Measurements from ENCODE around the gene ZBTB47. TPM values are rescaled to one million over a fixed set of nuclear protein-coding genes. Genes with fewer than 3 reads are reported as not detected.
A peak's percentile ranks its signal among the peaks of the same experiment; 100 is the strongest.

Gene ZBTB47
- total RNA-seq, 1 experiment from 2014 or later = 8.1 TPM

- Histone ChIP-seq H3K36me3 (ENCODE audit: low read depth) (no peaks in the 10 kb centered on the region), H3K27ac (0 out of 2 replicates have a peak within 1 kb of the TSS, but pooled peaks have one; percentile 12), H3K9me2 (ENCODE audit: insufficient read depth) (no peaks in the 10 kb centered on the region), H3K4me3 (no peak within 1 kb of the TSS), H4K20me1 (ENCODE audit: insufficient read depth) (no peaks in the 10 kb centered on the region), H3K4me1 (replicated peaks; ENCODE audit: insufficient read depth) (peaks cover 19% of the 10 kb centered on the region), H3K79me2 (ENCODE audit: low read depth) (no peaks in the 10 kb centered on the region), H2AFZ (no peak within 1 kb of the TSS), H3K27me3 (ENCODE audit: insufficient read depth, low read depth) (0 out of 2 replicates have a peak, but pooled peaks cover 2% of the 10 kb centered on the region), H3K4me2 (peak within 1 kb of the TSS; percentile 13; the same call in 1 of the 2 replicates), H3F3A (ENCODE audit: insufficient read depth, low read depth) (no peaks in the 10 kb centered on the region), H3K9me3 (ENCODE audit: insufficient read depth, low read depth) (no peaks in the 10 kb centered on the region)
- no peak for TF ChIP-seq EZH2 (IDR thresholded peaks at IDR 0.05; ENCODE audit: low read depth)
- no peak for TF ChIP-seq CTCF (conservative IDR thresholded peaks at IDR 0.05)
- CTCF ChIA-PET = no interaction called here
- POLR2A ChIA-PET (ENCODE audit: unreplicated experiment) = no interaction called here
- DNase-seq = no peak
- intact Hi-C loops (cut with micrococcal nuclease; ENCODE audit: unreplicated experiment) = no loop called here
- BruUV-seq (replicated peaks) = no TSS peak
Measured at GRCh38 chr3:42685363-42685881, 31.9 kb downstream of the ZBTB47 start, which contains the start of gene KLHL40. Gene KLHL40, plus strand, starts transcription at chr3:42685537. Its CDS starts 82 bp downstream, at chr3:42685619.

- CTCF ChIA-PET = no interaction called here
Measured at GRCh38 chr3:42685891-42686820, 32.7 kb downstream of the ZBTB47 start.

GRCh38 chr3:42686832-42687650 is 33.5 kb downstream of the ZBTB47 start:
- H3K36me3 ChIP-seq (ENCODE audit: low read depth) = no peaks in the 10 kb centered on the region
- H3K4me3 ChIP-seq = no peak overlapping the region
- H3K4me1 ChIP-seq (replicated peaks; ENCODE audit: insufficient read depth) = peaks cover 15% of the 10 kb centered on the region
- no peaks in the 10 kb centered on the region for H3K9me2 ChIP-seq (ENCODE audit: insufficient read depth)
- no peak for DNase-seq
- TF ChIP-seq CTCF (conservative IDR thresholded peaks at IDR 0.05) (no peak), EZH2 (IDR thresholded peaks at IDR 0.05; ENCODE audit: low read depth) (no peak)
- H3K27me3 ChIP-seq (ENCODE audit: insufficient read depth, low read depth) = 0 out of 2 replicates have a peak, but pooled peaks cover 6% of the 10 kb centered on the region
- H3K9me3 ChIP-seq (ENCODE audit: insufficient read depth, low read depth) = no peaks in the 10 kb centered on the region
- H3K4me2 ChIP-seq = no peak overlapping the region
- H4K20me1 ChIP-seq (ENCODE audit: insufficient read depth) = no peaks in the 10 kb centered on the region
- no TSS peak for BruUV-seq (replicated peaks)
- no peaks in the 10 kb centered on the region for H3F3A ChIP-seq (ENCODE audit: insufficient read depth, low read depth)
- H2AFZ ChIP-seq = no peak overlapping the region
- POLR2A ChIA-PET (ENCODE audit: unreplicated experiment) = no interaction called here
- CTCF ChIA-PET = no interaction called here
- H3K79me2 ChIP-seq (ENCODE audit: low read depth) = no peaks in the 10 kb centered on the region
- no peak overlapping the region for H3K27ac ChIP-seq
- intact Hi-C loops (cut with micrococcal nuclease; ENCODE audit: unreplicated experiment) = no loop called here

More at GRCh38 chr3:42685891-42686820, 32.7 kb downstream of the ZBTB47 start:
- Histone ChIP-seq H3K27me3 (ENCODE audit: insufficient read depth, low read depth) (0 out of 2 replicates have a peak, but pooled peaks cover 6% of the 10 kb centered on the region), H3K79me2 (ENCODE audit: low read depth) (no peaks in the 10 kb centered on the region), H3K4me1 (replicated peaks; ENCODE audit: insufficient read depth) (peaks cover 15% of the 10 kb centered on the region), H3K9me2 (ENCODE audit: insufficient read depth) (no peaks in the 10 kb centered on the region), H3K36me3 (ENCODE audit: low read depth) (no peaks in the 10 kb centered on the region), H4K20me1 (ENCODE audit: insufficient read depth) (no peaks in the 10 kb centered on the region), H2AFZ (no peak overlapping the region), H3K4me2 (no peak overlapping the region), H3K4me3 (no peak overlapping the region), H3K27ac (no peak overlapping the region), H3F3A (ENCODE audit: insufficient read depth, low read depth) (no peaks in the 10 kb centered on the region), H3K9me3 (ENCODE audit: insufficient read depth, low read depth) (no peaks in the 10 kb centered on the region)
- TF ChIP-seq EZH2 (IDR thresholded peaks at IDR 0.05; ENCODE audit: low read depth) = no peak
- DNase-seq = no peak
- BruUV-seq (replicated peaks) = no TSS peak
- POLR2A ChIA-PET (ENCODE audit: unreplicated experiment) = no interaction called here
- intact Hi-C loops (cut with micrococcal nuclease; ENCODE audit: unreplicated experiment) = no loop called here
